Uterus (tissue), 4 donors: Measurements from ENCODE around the gene CNDP2. TPM values are rescaled to one million over a fixed set of nuclear protein-coding genes. Genes with fewer than 3 reads are reported as not detected.

Experiments
- DNase-seq, 2 donors: peaks; one replicate each; pipeline ENCODE4 v3.0.0-alpha.2; 2019 to 2020
- H3K27ac ChIP-seq, 2 donors: fragments of 200-600 bp; sonication (generic); 1 replicate in 1 of 2; 2 replicates in 1 of 2; pipeline ENCODE4 v1.5.1; 2016 to 2018
- H3K27me3 ChIP-seq, 2 donors: fragments of 200-600 bp; sonication (generic); one replicate each; pipeline ENCODE4 v1.5.1; 2018 to 2019; ENCODE audit warnings: control low read depth in 1 of 2
- H3K36me3 ChIP-seq, 2 donors: fragments of 200-600 bp; sonication (generic); one replicate each; pipeline ENCODE4 v1.5.1; 2019; ENCODE audit warnings: control low read depth in 1 of 2
- H3K4me1 ChIP-seq, 2 donors: fragments of 200-600 bp; sonication (generic); one replicate each; pipeline ENCODE4 v1.5.1; 2018 to 2019; ENCODE audit warnings: control low read depth in 1 of 2
- H3K4me3 ChIP-seq, 2 donors: fragments of 200-600 bp; sonication (generic); 1 replicate in 1 of 2; 2 replicates in 1 of 2; pipeline ENCODE4 v1.5.1; 2018 to 2019; ENCODE audit warnings: mild to moderate bottlenecking in 1 of 2
- H3K9me3 ChIP-seq, 2 donors: fragments of 200-600 bp; sonication (generic); one replicate each; pipeline ENCODE4 v1.5.1; 2019; ENCODE audit warnings: control low read depth in 1 of 2
- POLR2A ChIP-seq, 2 donors: fragments of 450-650 bp; IDR thresholded peaks; one replicate each; pipeline ENCODE4 v1.6.1; 2016; ENCODE audit warnings: antibody characterized with exemption in 2 of 2, mild to moderate bottlenecking in 1 of 2, moderate library complexity in 1 of 2
- intact Hi-C: fragments of 100-400 bp; cut with DNase I; formaldehyde crosslinking; loops from one replicate; pipeline ENCODE4 v1.15.1; 2023; ENCODE audit warnings: low total_unique reads
- total RNA-seq, 4 donors: library from RNA; depleted of rRNA in 3 of 4; stranded (reverse); fragments of >200 nt in 3 of 4; gene quantifications; one replicate each; pipeline versions ENCODE4 v1.1.0 to v1.2.4, GENCODE V29; 2014 to 2023
- TF ChIP-seq, protein P1 (sequence below), 4 experiments: fragments of 200-600 bp in 2 of 4; fragments of 450-650 bp in 2 of 4; sonication (generic) in 2 of 4; IDR thresholded peaks; one replicate each; pipeline ENCODE4 v1.5.1; 2016 to 2019; ENCODE audit warnings: antibody characterized with exemption in 4 of 4, mild to moderate bottlenecking in 2 of 4, moderate library complexity in 1 of 4
- donor health status: DM: yes; HTN: yes; CAD: no.

Gene CNDP2
- total RNA-seq, 4 donors from 2014 or later: 56.2 to 149 (median 110) TPM

DNA sequence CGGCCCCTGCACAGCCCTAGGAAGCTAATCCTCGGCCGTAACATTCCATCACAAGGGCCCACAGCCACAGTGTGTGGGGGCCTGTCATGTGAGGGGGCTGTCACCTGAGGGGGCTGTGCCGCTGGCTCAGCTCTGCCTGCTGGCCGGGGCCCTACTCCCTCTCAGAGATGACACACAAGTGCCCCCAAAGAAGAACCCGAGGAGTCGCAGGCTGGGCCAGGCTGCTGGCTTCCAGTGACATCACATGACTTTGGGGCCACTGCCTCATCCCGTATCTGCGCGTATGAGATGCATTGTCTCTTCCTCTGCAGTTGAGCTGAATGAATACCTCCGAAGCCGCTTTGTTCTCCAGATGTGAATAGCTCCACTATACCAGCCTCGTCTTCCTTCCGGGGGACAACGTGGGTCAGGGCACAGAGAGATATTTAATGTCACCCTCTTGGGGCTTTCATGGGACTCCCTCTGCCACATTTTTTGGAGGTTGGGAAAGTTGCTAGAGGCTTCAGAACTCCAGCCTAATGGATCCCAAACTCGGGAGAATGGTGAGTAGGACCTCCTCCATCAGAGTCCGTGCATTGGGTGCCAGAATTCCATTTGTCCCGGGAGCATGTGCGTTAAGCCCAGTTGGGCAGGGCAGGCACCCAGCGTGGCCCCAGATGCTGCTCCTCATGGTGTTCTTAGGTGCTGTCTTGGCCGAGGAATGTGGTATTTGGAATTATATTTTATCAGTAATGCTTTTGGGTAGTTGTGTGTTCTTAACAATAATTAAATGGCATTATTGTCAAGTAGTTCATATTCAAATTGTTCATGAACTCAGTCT, 38.2 kb downstream of the CNDP2 start, which contains the start of gene CNDP1:
Gene CNDP1 (plus strand): TSS at position 351 of the 820 bp plus-strand sequence. CDS start 168 bp downstream, at position 519.
- Histone ChIP-seq H3K27me3 (no peaks in the 10 kb centered on the region), H3K4me1 (no peaks in the 10 kb centered on the region), H3K27ac (no peak within 1 kb of the TSS), H3K4me3 (no peak within 1 kb of the TSS), H3K9me3 (no peaks in the 10 kb centered on the region), H3K36me3 (no peaks in the 10 kb centered on the region)
- TF ChIP-seq POLR2A (IDR thresholded peaks at IDR 0.05): no peak
- TF ChIP-seq, protein P1, sequence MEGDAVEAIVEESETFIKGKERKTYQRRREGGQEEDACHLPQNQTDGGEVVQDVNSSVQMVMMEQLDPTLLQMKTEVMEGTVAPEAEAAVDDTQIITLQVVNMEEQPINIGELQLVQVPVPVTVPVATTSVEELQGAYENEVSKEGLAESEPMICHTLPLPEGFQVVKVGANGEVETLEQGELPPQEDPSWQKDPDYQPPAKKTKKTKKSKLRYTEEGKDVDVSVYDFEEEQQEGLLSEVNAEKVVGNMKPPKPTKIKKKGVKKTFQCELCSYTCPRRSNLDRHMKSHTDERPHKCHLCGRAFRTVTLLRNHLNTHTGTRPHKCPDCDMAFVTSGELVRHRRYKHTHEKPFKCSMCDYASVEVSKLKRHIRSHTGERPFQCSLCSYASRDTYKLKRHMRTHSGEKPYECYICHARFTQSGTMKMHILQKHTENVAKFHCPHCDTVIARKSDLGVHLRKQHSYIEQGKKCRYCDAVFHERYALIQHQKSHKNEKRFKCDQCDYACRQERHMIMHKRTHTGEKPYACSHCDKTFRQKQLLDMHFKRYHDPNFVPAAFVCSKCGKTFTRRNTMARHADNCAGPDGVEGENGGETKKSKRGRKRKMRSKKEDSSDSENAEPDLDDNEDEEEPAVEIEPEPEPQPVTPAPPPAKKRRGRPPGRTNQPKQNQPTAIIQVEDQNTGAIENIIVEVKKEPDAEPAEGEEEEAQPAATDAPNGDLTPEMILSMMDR (IDR thresholded peaks at IDR 0.05): no peak
- DNase-seq: no peak
- intact Hi-C loops: no loop called here

DNA sequence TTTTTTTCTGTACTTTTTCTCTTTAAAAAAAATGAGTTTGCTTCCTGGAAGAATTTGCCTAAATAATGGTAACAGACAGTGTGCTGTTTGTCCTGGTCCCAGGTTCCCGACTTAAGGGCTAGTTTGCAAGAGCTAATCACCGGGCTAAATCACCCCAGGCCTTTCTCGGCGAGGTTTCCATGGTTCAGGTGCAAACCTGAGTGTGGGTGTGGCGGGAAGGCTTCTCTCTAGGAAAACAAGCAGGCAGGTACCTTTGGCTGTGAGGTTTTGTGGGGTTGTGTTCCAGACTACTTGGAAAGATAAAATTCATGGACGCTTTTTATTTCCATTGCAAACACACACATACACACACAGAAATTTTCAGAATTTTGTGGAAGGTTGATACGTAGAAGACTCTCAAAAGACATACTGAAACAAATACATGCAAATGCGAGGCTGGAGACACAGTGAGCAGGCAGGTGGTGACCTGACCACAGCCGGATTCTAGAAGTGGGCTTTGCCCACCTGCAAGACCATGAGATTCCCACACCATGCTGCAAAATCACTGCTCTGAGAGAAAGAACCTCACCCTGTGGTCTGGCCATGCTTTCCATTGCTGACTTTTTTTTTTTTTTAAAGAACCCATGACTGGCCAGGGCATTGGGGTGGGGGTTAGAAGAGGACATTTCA, 39.0 kb downstream of the CNDP2 start:
- no peaks in the 10 kb centered on the region for H3K27me3 ChIP-seq
- intact Hi-C loops: no loop called here

DNA sequence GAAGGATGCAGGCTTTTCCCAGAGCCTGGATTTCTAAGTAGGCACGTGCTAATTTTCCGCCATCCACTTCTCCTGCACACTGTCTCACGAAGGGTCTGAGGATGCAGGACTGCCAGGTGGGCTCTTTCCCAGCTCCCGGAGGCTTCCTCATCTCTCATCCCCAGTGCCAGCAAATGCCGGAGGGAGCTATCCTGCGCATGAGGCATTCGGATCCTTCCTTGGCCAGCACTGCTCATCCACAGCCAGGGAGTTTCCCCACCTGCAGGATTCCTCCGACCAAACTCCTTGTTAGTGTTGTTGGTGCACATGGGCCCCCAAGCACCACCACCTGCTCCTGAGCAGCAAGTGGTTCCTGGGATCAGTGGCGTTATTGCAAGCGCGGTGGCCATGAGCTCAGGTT, 43.1 kb downstream of the CNDP2 start:
- no peaks in the 10 kb centered on the region for H3K9me3 ChIP-seq
- DNase-seq: no peak
- intact Hi-C loops: no loop called here

More for the DNA sequence above, 39.0 kb downstream of the CNDP2 start:
- Histone ChIP-seq H3K9me3 (no peaks in the 10 kb centered on the region), H3K4me3 (no peak overlapping the region), H3K4me1 (no peaks in the 10 kb centered on the region), H3K27ac (no peak overlapping the region), H3K36me3 (no peaks in the 10 kb centered on the region)
- no peak for TF ChIP-seq POLR2A (IDR thresholded peaks at IDR 0.05)
- TF ChIP-seq, protein P1 (IDR thresholded peaks at IDR 0.05): no peak
- no peak for DNase-seq

DNA sequence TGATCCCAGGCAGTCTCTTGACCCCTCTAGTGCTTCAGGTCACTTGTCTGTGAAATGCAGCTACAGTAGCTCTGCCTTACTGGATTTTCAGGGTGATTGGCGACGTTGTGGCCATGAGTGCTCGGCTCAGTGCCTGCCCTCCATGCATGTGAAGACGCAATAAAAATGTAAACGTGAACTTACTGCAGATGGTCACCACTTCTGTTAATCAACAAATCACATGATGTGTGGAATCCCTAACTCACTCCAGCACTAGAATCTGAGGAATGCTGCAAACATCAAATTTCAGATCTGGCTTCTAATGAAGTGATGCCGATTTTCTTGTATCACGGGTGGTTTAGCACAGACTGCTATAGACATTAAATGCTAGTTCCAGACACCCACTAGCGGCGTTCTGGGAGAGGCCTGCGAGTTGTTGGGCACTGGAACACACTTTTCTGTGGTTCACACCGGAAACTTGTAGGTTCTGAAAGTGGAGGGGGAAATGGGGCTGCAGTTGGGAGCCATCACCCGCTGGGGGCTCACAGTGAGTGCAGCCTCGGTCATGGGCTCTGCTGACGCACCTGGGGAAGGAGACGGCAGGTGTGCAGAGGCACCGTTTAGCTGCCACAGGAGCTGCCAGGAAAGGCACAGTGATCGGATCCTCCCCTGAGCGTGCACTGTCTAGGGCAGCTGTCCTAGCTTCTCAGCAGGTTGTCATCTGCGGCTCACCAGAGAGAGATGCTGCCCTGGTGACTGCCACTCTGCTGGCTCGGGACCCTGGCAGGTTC, 44.7 kb downstream of the CNDP2 start:
- TF ChIP-seq, protein P1 (IDR thresholded peaks at IDR 0.05): no peak
- no peak for TF ChIP-seq POLR2A (IDR thresholded peaks at IDR 0.05)
- Histone ChIP-seq H3K9me3 (no peaks in the 10 kb centered on the region), H3K4me1 (no peaks in the 10 kb centered on the region), H3K27me3 (no peaks in the 10 kb centered on the region), H3K4me3 (no peak overlapping the region), H3K36me3 (no peaks in the 10 kb centered on the region), H3K27ac (no peak overlapping the region)
- DNase-seq: no peak
- intact Hi-C loops: no loop called here

More for the DNA sequence above, 43.1 kb downstream of the CNDP2 start:
- no peaks in the 10 kb centered on the region for H3K4me1 ChIP-seq
- H3K4me3 ChIP-seq: no peak overlapping the region
- H3K27me3 ChIP-seq: no peaks in the 10 kb centered on the region
- H3K27ac ChIP-seq: no peak overlapping the region
- no peaks in the 10 kb centered on the region for H3K36me3 ChIP-seq
- no peak for TF ChIP-seq POLR2A (IDR thresholded peaks at IDR 0.05)
- TF ChIP-seq, protein P1 (IDR thresholded peaks at IDR 0.05): no peak
